Upper lobe of left lung (tissue), 6 donors: ENCODE data around the gene CHST8. TPM values are rescaled to one million over a fixed set of nuclear protein-coding genes. Genes with fewer than 3 reads are reported as not detected.
A peak's percentile ranks its signal among the peaks of the same experiment; 100 is the strongest.

Experiments used
- ATAC-seq, 2 donors: fragments of 200-7000 bp; cut with Tn5 transposase; one replicate each; pipeline ENCODE4 v1.9.1; 2022; ENCODE audit warnings: mild to moderate bottlenecking in 2 of 2, moderate library complexity in 2 of 2; ENCODE audit not compliant: low FRiP score in 2 of 2
- DNase-seq, 2 donors: peaks; one replicate each; pipeline ENCODE4 v3.0.0-alpha.2; 2019 to 2020
- H3K27ac ChIP-seq, 4 donors: fragments of 200-600 bp; sonication (generic); one replicate each; pipeline ENCODE4 v1.5.1; 2016 to 2019
- H3K27me3 ChIP-seq, 4 donors: fragments of 200-600 bp; sonication (generic); one replicate each; pipeline ENCODE4 v1.5.1; 2017 to 2019
- H3K36me3 ChIP-seq, 4 donors: fragments of 200-600 bp; sonication (generic); one replicate each; pipeline ENCODE4 v1.5.1; 2016 to 2019
- H3K4me1 ChIP-seq, 4 donors: fragments of 200-600 bp; sonication (generic); one replicate each; pipeline ENCODE4 v1.5.1; 2018 to 2019
- H3K4me3 ChIP-seq, 4 donors: fragments of 200-600 bp; sonication (generic); one replicate each; pipeline ENCODE4 v1.5.1; 2017 to 2019; ENCODE audit warnings: mild to moderate bottlenecking in 2 of 4, moderate library complexity in 1 of 4
- H3K9me3 ChIP-seq, 4 donors: fragments of 200-600 bp; sonication (generic); one replicate each; pipeline ENCODE4 v1.5.1; 2018 to 2019
- EP300 ChIP-seq, 4 donors: sonication (generic); formaldehyde crosslinking; IDR thresholded peaks; one replicate each; pipeline ENCODE4 v1.5.1; 2017; ENCODE audit warnings: antibody characterized with exemption in 4 of 4, control low read depth in 2 of 4
- POLR2A ChIP-seq, 4 donors: fragments of 450-650 bp; IDR thresholded peaks; one replicate each; pipeline ENCODE4 v1.5.1; 2016 to 2017; ENCODE audit warnings: antibody characterized with exemption in 4 of 4, mild to moderate bottlenecking in 2 of 4
- POLR2AphosphoS5 ChIP-seq, 2 donors: sonication (generic); formaldehyde crosslinking; IDR thresholded peaks; one replicate each; pipeline ENCODE4 v1.5.1; 2017; ENCODE audit warnings: antibody characterized with exemption in 2 of 2
- WGBS, 2 donors: methylation state at CpG; one replicate each; pipeline ENCODE4 v1.1.5; 2017 to 2018; 5-methylcytosine and 5-hydroxymethylcytosine counted together
- total RNA-seq, 6 donors: library from RNA; depleted of rRNA in 4 of 6; stranded (reverse); fragments of >200 nt in 4 of 6; gene quantifications; one replicate each; pipeline versions ENCODE4 v1.1.0 to v1.2.1, GENCODE V29; 2016 to 2021
- TF ChIP-seq, protein P1 (sequence below), 6 experiments: fragments of 450-650 bp in 4 of 6; fragments of 200-600 bp in 2 of 6; sonication (generic) in 2 of 6; IDR thresholded peaks; one replicate each; pipeline ENCODE4 v1.5.1; 2016 to 2019; ENCODE audit warnings: antibody characterized with exemption in 6 of 6
- donor health status: DM: no; HTN: no; CAD: no; lungs with moderate emphysema.
- donor health status: DM: no; HTN: yes; CAD: no; lungs with severe emphysema.

Gene CHST8
- total RNA-seq, 6 donors from 2014 or later: 0.46 to 3.1 (median 0.72) TPM; not detected in 2

GRCh38 chr19:33687481-33688170, 65.9 kb downstream of the CHST8 start:
- 74 to 87% methylated on average over 16 to 17 of the region's 17 CpGs for WGBS, 2 donors
- ATAC-seq (no peak), DNase-seq (no peak)
- TF ChIP-seq POLR2AphosphoS5 (IDR thresholded peaks at IDR 0.05): no peak
- no peak for TF ChIP-seq EP300 (IDR thresholded peaks at IDR 0.05)
- no peak for TF ChIP-seq POLR2A (IDR thresholded peaks at IDR 0.05)
- TF ChIP-seq, protein P1, sequence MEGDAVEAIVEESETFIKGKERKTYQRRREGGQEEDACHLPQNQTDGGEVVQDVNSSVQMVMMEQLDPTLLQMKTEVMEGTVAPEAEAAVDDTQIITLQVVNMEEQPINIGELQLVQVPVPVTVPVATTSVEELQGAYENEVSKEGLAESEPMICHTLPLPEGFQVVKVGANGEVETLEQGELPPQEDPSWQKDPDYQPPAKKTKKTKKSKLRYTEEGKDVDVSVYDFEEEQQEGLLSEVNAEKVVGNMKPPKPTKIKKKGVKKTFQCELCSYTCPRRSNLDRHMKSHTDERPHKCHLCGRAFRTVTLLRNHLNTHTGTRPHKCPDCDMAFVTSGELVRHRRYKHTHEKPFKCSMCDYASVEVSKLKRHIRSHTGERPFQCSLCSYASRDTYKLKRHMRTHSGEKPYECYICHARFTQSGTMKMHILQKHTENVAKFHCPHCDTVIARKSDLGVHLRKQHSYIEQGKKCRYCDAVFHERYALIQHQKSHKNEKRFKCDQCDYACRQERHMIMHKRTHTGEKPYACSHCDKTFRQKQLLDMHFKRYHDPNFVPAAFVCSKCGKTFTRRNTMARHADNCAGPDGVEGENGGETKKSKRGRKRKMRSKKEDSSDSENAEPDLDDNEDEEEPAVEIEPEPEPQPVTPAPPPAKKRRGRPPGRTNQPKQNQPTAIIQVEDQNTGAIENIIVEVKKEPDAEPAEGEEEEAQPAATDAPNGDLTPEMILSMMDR (IDR thresholded peaks at IDR 0.05): no peak
- Histone ChIP-seq H3K36me3 (no peaks in the 10 kb centered on the region), H3K9me3 (no peaks in the 10 kb centered on the region), H3K4me3 (no peak overlapping the region), H3K4me1 (no peaks in the 10 kb centered on the region), H3K27ac (no peak overlapping the region), H3K27me3 (no peaks in the 10 kb centered on the region)

DNA sequence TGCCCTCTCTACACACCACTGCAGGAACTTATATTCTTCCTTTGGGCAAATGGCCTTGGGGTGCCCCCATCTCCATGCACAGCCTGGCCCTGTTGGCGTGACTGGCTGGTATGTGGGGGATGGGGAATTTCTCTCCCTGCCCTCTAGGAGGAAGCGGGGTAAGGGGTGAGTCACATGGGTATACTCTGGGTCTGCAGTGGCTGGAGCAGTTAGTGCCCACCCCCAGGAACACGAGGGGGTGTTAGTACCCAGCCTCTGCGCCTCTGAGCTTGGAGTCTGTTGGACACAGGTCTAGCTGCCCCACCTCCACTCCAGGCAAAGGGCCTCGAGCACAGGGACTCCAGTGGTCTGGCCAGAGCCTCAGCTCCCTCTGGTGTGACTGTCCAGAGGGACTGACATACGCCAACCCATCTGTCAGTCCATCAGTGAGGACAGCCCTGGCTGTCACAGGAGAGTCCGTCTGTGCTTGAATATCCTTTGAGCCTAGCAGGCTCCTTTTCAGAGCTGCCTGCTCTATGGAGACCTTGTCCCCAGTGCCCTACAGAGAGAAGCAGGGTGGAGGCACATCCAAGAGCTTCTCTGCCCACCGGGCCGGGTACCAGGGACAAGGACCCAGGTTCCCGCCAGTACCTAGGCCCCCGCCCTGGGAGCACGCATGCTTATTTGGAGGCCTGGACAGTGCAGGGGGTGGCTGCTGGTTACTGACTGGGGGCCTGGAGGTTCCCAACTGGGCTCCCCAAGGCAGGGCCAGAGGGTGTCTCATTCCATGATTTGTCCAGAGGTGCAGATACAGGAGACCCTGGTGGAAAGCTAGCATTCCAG, 66.6 kb downstream of the CHST8 start:
- TF ChIP-seq EP300 (IDR thresholded peaks at IDR 0.05) (no peak), POLR2A (IDR thresholded peaks at IDR 0.05) (no peak), POLR2AphosphoS5 (IDR thresholded peaks at IDR 0.05) (no peak)
- TF ChIP-seq, protein P1 (IDR thresholded peaks at IDR 0.05): no peak
- ATAC-seq (no peak), DNase-seq (peak in 1 of 2 donors; percentile 30)
- no peaks in the 10 kb centered on the region for H3K36me3 ChIP-seq
- H3K9me3 ChIP-seq: no peaks in the 10 kb centered on the region
- no peaks in the 10 kb centered on the region for H3K27me3 ChIP-seq
- H3K27ac ChIP-seq: no peak overlapping the region
- no peaks in the 10 kb centered on the region for H3K4me1 ChIP-seq
- WGBS, 2 donors: 64 to 89% methylated on average over 4 to 7 of the region's 12 CpGs
- H3K4me3 ChIP-seq: no peak overlapping the region

DNA sequence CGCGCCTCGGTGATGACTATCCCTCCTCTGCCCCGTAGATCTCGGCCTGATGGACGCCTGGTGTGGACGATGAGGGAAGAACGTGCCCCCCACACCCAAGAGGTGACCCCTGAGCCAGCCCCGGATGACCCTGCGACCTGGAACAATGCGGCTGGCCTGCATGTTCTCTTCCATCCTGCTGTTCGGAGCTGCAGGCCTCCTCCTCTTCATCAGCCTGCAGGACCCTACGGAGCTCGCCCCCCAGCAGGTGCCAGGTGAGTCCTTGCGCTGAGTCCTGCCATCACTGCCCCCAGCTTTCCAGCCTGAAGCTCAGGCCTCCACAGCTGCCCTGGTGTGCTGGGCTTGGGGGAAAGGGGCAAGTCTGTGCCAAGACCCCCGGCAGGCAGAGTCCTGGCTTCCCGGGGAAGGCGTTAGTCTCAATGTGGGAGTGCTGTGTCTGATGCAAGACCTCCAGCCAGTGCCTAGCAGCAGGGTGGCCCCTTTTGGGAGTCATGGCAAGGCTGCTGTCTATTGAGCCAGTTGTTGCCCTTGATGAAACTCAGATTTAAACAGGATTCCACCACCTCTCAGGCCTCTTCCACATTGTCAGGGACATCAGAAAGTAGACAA, 67.5 kb downstream of the CHST8 start:
- no peak for TF ChIP-seq POLR2A (IDR thresholded peaks at IDR 0.05)
- TF ChIP-seq POLR2AphosphoS5 (IDR thresholded peaks at IDR 0.05): no peak
- no peak for TF ChIP-seq EP300 (IDR thresholded peaks at IDR 0.05)
- TF ChIP-seq, protein P1 (IDR thresholded peaks at IDR 0.05): no peak
- Histone ChIP-seq H3K9me3 (no peaks in the 10 kb centered on the region), H3K4me3 (no peak overlapping the region), H3K36me3 (no peaks in the 10 kb centered on the region), H3K4me1 (no peaks in the 10 kb centered on the region), H3K27ac (no peak overlapping the region), H3K27me3 (no peaks in the 10 kb centered on the region)
- ATAC-seq (no peak), DNase-seq (peak in 1 of 2 donors; percentile 53)
- 82 to 90% methylated on average over 13 to 18 of the region's 18 CpGs for WGBS, 2 donors

GRCh38 chr19:33689868-33690267, 68.1 kb downstream of the CHST8 start:
- H3K4me3 ChIP-seq: no peak overlapping the region
- no peaks in the 10 kb centered on the region for H3K4me1 ChIP-seq
- H3K27ac ChIP-seq: no peak overlapping the region
- H3K27me3 ChIP-seq: no peaks in the 10 kb centered on the region
- no peak for TF ChIP-seq POLR2A (IDR thresholded peaks at IDR 0.05)
- TF ChIP-seq POLR2AphosphoS5 (IDR thresholded peaks at IDR 0.05): no peak
- TF ChIP-seq, protein P1 (IDR thresholded peaks at IDR 0.05): no peak
- no peak for TF ChIP-seq EP300 (IDR thresholded peaks at IDR 0.05)
- 49 to 56% methylated on average over 5 of the region's 5 CpGs for WGBS, 2 donors
- ATAC-seq: no peak
- no peaks in the 10 kb centered on the region for H3K9me3 ChIP-seq
- no peaks in the 10 kb centered on the region for H3K36me3 ChIP-seq
- DNase-seq: no peak
